CD4-positive, alpha-beta T cell (primary cell): Measurements from ENCODE around the gene WFDC1. TPM values are rescaled to one million over a fixed set of nuclear protein-coding genes. Genes with fewer than 3 reads are reported as not detected.

ENCODE experiments used
- ATAC-seq: fragments of 200-7000 bp; cut with Tn5 transposase; one replicate; pipeline ENCODE4 v1.10.0; 2022; ENCODE audit warnings: mild to moderate bottlenecking; ENCODE audit not compliant: poor library complexity
- CTCF ChIA-PET: fragments of 350-600 bp; sonication (Branson Sonifier 250); formaldehyde crosslinking; loops from one replicate; lab custom pipeline; 2021; ENCODE audit warnings: antibody characterized with exemption, inconsistent platforms; lab: Charles Lee
- POLR2A ChIA-PET: fragments of 350-600 bp; sonication (Branson Sonifier 250); formaldehyde crosslinking; loops from one replicate; lab custom pipeline; 2021; ENCODE audit warnings: antibody characterized with exemption, inconsistent platforms; lab: Charles Lee
- DNase-seq, 14 experiments: peaks; one replicate each; pipeline ENCODE4 v3.0.0-alpha.2; 2013 to 2020; ENCODE audit warnings: mixed read lengths in 2 of 14
- H3K27ac ChIP-seq, 2 donors: one replicate each; pipeline versions ENCODE4 v1.5.1 to v1.7.0; 2013; ENCODE audit warnings: low read length in 2 of 2, low read depth in 1 of 2, mild to moderate bottlenecking in 1 of 2
- H3K27me3 ChIP-seq, 2 experiments: 1 replicate in 1 of 2; 2 replicates in 1 of 2; pipeline versions ENCODE4 v1.6.1 to v1.7.0; 2013; ENCODE audit warnings: low read length in 2 of 2, control low read depth in 1 of 2, mild to moderate bottlenecking in 1 of 2, moderate library complexity in 1 of 2; ENCODE audit not compliant: insufficient read depth in 2 of 2, control insufficient read depth in 1 of 2
- H3K36me3 ChIP-seq: one replicate; pipeline ENCODE4 v1.6.1; 2013; ENCODE audit warnings: low read length, control low read depth; ENCODE audit not compliant: insufficient read depth
- H3K4me1 ChIP-seq: one replicate; pipeline ENCODE4 v1.6.1; 2013; ENCODE audit warnings: low read length, control low read depth; ENCODE audit not compliant: insufficient read depth
- H3K4me3 ChIP-seq: one replicate; pipeline ENCODE4 v1.5.1; 2013; ENCODE audit warnings: mild to moderate bottlenecking, low read length, moderate library complexity
- H3K9me3 ChIP-seq, 2 experiments: 1 replicate in 1 of 2; 2 replicates in 1 of 2; pipeline versions ENCODE4 v1.6.1 to v1.7.0; 2013; ENCODE audit warnings: low read length in 2 of 2, mild to moderate bottlenecking in 2 of 2, control low read depth in 1 of 2, moderate library complexity in 1 of 2; ENCODE audit not compliant: control insufficient read depth in 1 of 2, insufficient read depth in 1 of 2
- H3K27ac Mint-ChIP-seq: one replicate; pipeline ENCODE4 v1.8.0; 2020; ENCODE audit warnings: mixed read lengths
- H3K27me3 Mint-ChIP-seq: one replicate; pipeline ENCODE4 v1.8.0; 2021; ENCODE audit warnings: mixed read lengths
- H3K36me3 Mint-ChIP-seq: one replicate; pipeline ENCODE4 v1.8.0; 2021; ENCODE audit warnings: low read depth, mixed read lengths
- H3K4me1 Mint-ChIP-seq: one replicate; pipeline ENCODE4 v1.8.0; 2021; ENCODE audit warnings: low read depth, mixed read lengths
- H3K4me3 Mint-ChIP-seq: one replicate; pipeline ENCODE4 v1.8.0; 2020; ENCODE audit warnings: mild to moderate bottlenecking, mixed read lengths
- H3K9me3 Mint-ChIP-seq: one replicate; pipeline ENCODE4 v1.8.0; 2020; ENCODE audit warnings: mixed read lengths
- CTCF ChIP-seq: fragments of 200-600 bp; IDR thresholded peaks from one replicate; pipeline ENCODE4 v1.8.0; 2022; ENCODE audit warnings: antibody characterized with exemption, mild to moderate bottlenecking
- intact Hi-C, 2 experiments: fragments of 100-400 bp; cut with DNase I in 1 of 2; cut with micrococcal nuclease in 1 of 2; formaldehyde crosslinking; loops; one replicate each; pipeline versions ENCODE4 v1.15.1 to v1.9.0; 2023 to 2025; cut with DNase I, micrococcal nuclease
- total RNA-seq, 174 experiments: library from RNA in 2 of 174; stranded (reverse) in 2 of 174; gene quantifications; one replicate each; pipeline ENCODE4 v1.2.3 and lab custom pipeline; 2021 to 2026

The WFDC1 gene
- total RNA-seq, 2 experiments from 2014 or later = not detected

- no peaks in the 10 kb centered on the region for H3K9me3 Mint-ChIP-seq
- H3K4me1 Mint-ChIP-seq = no peaks in the 10 kb centered on the region
- H3K27ac ChIP-seq = no peak overlapping the region
- peaks cover 0 to 5% of the 10 kb centered on the region in 2 experiments for H3K27me3 ChIP-seq
- no peak for DNase-seq
- H3K36me3 ChIP-seq = no peaks in the 10 kb centered on the region
- H3K4me3 Mint-ChIP-seq = no peak overlapping the region
- no peak overlapping the region for H3K27ac Mint-ChIP-seq
- H3K36me3 Mint-ChIP-seq = no peaks in the 10 kb centered on the region
- no peak overlapping the region for H3K4me3 ChIP-seq
- CTCF ChIA-PET = no interaction called here
- POLR2A ChIA-PET = no interaction called here
- intact Hi-C loops = loop anchor here (10.0 kb wide), 1 partner anchor 702 kb away; no protein-coding TSS in a partner anchor
- H3K27me3 Mint-ChIP-seq = peaks cover 6% of the 10 kb centered on the region
- no peaks in the 10 kb centered on the region for H3K9me3 ChIP-seq
- no peak for ATAC-seq
- H3K4me1 ChIP-seq = peaks cover 3% of the 10 kb centered on the region
- no peak for TF ChIP-seq CTCF
These were observed 21.8 kb upstream of the WFDC1 start for GRCh38 chr16:84272740-84273320.

DNA sequence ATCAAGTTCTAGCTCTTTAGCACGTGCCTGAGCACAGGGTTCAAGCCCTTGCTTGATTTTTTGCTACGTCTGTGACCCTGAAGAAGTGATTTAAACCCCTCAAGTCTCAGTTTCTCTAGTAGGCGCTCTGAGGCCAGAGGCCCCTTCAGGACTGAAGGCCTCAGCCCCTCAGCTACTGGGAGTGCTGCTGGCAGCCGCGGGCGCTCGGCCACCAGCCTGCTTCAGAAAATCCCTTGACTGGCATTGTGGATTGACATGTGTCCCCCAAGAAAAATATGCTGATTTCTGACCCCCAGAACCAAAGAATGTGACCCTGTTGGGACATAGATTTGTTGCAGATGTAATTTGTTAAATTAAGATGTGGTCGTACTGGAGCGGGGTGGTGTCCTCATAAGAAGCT, 20.2 kb upstream of the WFDC1 start:
- ChIA-PET CTCF (no interaction called here), POLR2A (no interaction called here)
- Mint-ChIP-seq H3K4me1 (no peaks in the 10 kb centered on the region), H3K27ac (no peak overlapping the region), H3K36me3 (no peaks in the 10 kb centered on the region), H3K9me3 (no peaks in the 10 kb centered on the region), H3K27me3 (peaks cover 6% of the 10 kb centered on the region), H3K4me3 (no peak overlapping the region)
- Histone ChIP-seq H3K27me3 (peaks cover 0 to 5% of the 10 kb centered on the region in 2 experiments), H3K9me3 (no peaks in the 10 kb centered on the region), H3K4me3 (no peak overlapping the region), H3K27ac (no peak overlapping the region), H3K4me1 (peaks cover 3% of the 10 kb centered on the region), H3K36me3 (no peaks in the 10 kb centered on the region)
- intact Hi-C loops = loop anchor here (10.0 kb wide), 1 partner anchor 700 kb away; no protein-coding TSS in a partner anchor
- ATAC-seq = no peak
- no peak for DNase-seq
- no peak for TF ChIP-seq CTCF

GRCh38 chr16:84275585-84276151, 19.0 kb upstream of the WFDC1 start:
- H3K4me3 ChIP-seq = no peak overlapping the region
- no peak overlapping the region for H3K4me3 Mint-ChIP-seq
- H3K27ac Mint-ChIP-seq = no peak overlapping the region
- ATAC-seq (no peak), DNase-seq (no peak)
- intact Hi-C loops = loop anchor here (2.0 to 10.0 kb wide), 5 partner anchors 207 to 699 kb away; partner anchors contain the start of gene MEAK7 (in 1 of the 2)
- H3K4me1 Mint-ChIP-seq = no peaks in the 10 kb centered on the region
- H3K4me1 ChIP-seq = peaks cover 3% of the 10 kb centered on the region
- H3K9me3 ChIP-seq = no peaks in the 10 kb centered on the region
- no peaks in the 10 kb centered on the region for H3K9me3 Mint-ChIP-seq
- peaks cover 6% of the 10 kb centered on the region for H3K27me3 Mint-ChIP-seq
- H3K36me3 ChIP-seq = no peaks in the 10 kb centered on the region
- peaks cover 0 to 5% of the 10 kb centered on the region in 2 experiments for H3K27me3 ChIP-seq
- H3K27ac ChIP-seq = no peak overlapping the region
- ChIA-PET POLR2A (no interaction called here), CTCF (no interaction called here)
- no peak for TF ChIP-seq CTCF
- no peaks in the 10 kb centered on the region for H3K36me3 Mint-ChIP-seq
